ENCODE data around the gene ACTMAP.
A peak's percentile ranks its signal among the peaks of the same experiment; 100 is the strongest.

Gene ACTMAP

DNA sequence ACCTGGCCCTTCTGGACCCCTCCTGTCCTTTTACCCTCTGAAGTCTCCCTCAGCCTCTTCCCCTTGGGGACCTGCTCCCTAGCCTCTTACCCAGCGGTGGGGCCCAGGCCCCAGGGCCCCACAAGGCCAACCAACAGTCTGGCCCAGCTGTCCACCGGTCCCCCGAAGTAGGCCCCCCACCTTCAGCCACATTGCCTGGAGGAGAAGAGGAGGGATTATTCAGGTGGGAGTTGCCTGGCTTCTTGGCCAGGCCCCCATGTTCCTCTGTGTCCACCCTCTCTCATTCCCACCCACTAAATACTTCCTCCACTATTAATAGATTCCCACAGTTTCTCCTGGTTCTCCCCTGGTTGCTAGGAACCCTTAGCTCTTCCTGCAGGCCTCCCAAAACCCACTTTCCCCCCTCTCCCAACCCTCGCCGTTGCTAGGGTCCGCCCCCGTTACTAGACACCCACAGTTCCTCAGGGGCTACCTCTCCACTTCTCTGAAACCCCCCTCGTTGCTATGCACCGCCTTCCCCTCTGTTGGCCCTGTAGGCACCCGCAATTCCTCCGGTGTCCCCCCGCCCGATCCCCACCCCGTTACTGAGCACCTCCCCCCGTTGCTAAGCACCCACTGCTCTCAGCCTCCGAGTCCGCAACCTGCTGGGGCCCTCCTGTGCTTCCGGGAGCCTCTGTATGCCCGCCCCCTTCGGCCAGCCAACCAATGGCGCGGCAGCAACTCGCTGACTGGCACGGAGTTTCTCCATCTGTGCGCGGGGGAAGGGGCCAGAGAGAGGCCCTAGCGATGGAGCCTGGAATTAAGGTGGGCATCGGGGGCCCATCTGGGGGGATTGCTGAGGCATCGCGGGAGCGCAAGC is 35.6 kb downstream of the ACTMAP start:
- H3K9me3 ChIP-seq (ENCODE audit: control insufficient read depth, low read depth, low read length), result no peaks in the 10 kb centered on the region
- peaks cover 16% of the 10 kb centered on the region for H3K36me3 ChIP-seq (ENCODE audit: control insufficient read depth, low read depth, low read length)
- peaks cover 25% of the 10 kb centered on the region for H3K4me1 ChIP-seq (ENCODE audit: control insufficient read depth, low read depth, low read length)
- peak overlapping the region; percentile 73 for H3K4me3 ChIP-seq (ENCODE audit: low read length)
- H3K9ac ChIP-seq (ENCODE audit: low read length), result peak overlapping the region; percentile 68
- no peaks in the 10 kb centered on the region for H3K27me3 ChIP-seq (ENCODE audit: control insufficient read depth, insufficient read depth, low read length)
- peak overlapping the region; percentile 65 for H3K27ac ChIP-seq (ENCODE audit: low read length)

DNA sequence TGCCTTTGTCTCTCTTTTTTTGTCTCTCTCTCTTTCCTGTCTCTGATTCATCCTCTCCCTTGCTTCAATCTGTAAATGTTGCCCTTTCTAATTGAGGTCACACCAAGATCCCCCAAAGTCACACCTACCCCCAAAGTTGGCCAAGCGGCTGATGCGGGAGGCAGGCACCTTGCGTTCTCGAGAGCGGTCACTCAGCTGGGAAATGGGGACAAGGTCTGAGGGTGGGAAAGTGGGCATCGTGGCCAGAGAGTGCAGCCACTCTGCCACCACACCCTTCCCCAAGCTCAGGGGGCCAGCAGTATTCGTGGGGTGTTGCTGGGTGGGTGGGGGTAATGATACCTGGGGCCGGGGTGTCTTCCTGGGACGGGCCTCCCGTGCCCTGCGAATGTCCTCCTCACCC is 36.3 kb downstream of the ACTMAP start:
- Histone ChIP-seq H3K4me3 (ENCODE audit: low read length) (peak overlapping the region; percentile 73), H3K27ac (ENCODE audit: low read length) (no peak overlapping the region), H3K4me1 (ENCODE audit: control insufficient read depth, low read depth, low read length) (peaks cover 25% of the 10 kb centered on the region), H3K36me3 (ENCODE audit: control insufficient read depth, low read depth, low read length) (peaks cover 21% of the 10 kb centered on the region), H3K27me3 (ENCODE audit: control insufficient read depth, insufficient read depth, low read length) (no peaks in the 10 kb centered on the region), H3K9ac (ENCODE audit: low read length) (no peak overlapping the region), H3K9me3 (ENCODE audit: control insufficient read depth, low read depth, low read length) (no peaks in the 10 kb centered on the region)

DNA sequence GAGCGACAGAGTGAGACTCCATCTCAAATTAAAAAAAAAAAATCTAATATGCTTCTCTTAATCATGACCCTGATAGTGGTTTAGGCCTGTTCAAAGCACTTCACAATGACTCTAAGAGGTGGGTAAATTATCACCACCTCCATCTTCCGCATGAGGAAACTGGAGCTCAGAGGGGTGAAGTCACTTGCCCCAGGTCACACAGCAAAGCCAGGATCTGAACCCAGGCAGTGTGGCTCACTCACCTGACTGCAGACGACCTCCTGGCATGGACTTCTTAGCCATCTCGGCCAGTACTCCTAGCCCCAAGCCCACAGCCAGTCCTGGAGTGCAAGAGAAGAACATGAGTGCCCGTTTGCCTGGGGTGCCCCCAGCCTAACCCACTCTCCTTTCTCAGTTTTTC is 40.5 kb downstream of the ACTMAP start:
- peaks cover 4% of the 10 kb centered on the region for H3K4me1 ChIP-seq (ENCODE audit: control insufficient read depth, low read depth, low read length)
- no peaks in the 10 kb centered on the region for H3K27me3 ChIP-seq (ENCODE audit: control insufficient read depth, insufficient read depth, low read length)
- H3K27ac ChIP-seq (ENCODE audit: low read length), result no peak overlapping the region
- no peak overlapping the region for H3K9ac ChIP-seq (ENCODE audit: low read length)
- no peaks in the 10 kb centered on the region for H3K9me3 ChIP-seq (ENCODE audit: control insufficient read depth, low read depth, low read length)
- peaks cover 34% of the 10 kb centered on the region for H3K36me3 ChIP-seq (ENCODE audit: control insufficient read depth, low read depth, low read length)
- H3K4me3 ChIP-seq (ENCODE audit: low read length), result no peak overlapping the region

DNA sequence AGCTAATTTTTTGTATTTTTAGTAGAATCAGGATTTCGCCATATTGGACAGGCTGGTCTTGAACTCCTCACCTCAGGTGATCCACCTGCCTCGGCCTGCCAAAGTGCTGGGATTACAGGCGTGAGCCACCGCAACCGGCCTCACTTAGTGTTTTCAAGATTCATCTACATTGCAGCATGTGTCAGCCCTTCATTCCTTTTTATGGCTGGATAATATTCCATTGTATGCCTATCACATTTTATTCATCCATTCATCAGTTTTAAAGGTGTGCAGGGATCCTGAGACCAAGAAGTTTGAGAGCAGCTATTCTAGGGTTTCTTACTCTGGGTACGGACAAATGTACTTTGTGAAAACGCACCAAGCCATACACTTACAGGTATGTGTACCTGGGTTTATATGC is 42.7 kb downstream of the ACTMAP start:
- H3K4me1 ChIP-seq (ENCODE audit: control insufficient read depth, low read depth, low read length), result no peaks in the 10 kb centered on the region
- H3K27me3 ChIP-seq (ENCODE audit: control insufficient read depth, insufficient read depth, low read length), result no peaks in the 10 kb centered on the region
- H3K27ac ChIP-seq (ENCODE audit: low read length), result no peak overlapping the region
- no peak overlapping the region for H3K4me3 ChIP-seq (ENCODE audit: low read length)
- H3K9me3 ChIP-seq (ENCODE audit: control insufficient read depth, low read depth, low read length), result no peaks in the 10 kb centered on the region
- H3K9ac ChIP-seq (ENCODE audit: low read length), result no peak overlapping the region
- H3K36me3 ChIP-seq (ENCODE audit: control insufficient read depth, low read depth, low read length), result peaks cover 45% of the 10 kb centered on the region

DNA sequence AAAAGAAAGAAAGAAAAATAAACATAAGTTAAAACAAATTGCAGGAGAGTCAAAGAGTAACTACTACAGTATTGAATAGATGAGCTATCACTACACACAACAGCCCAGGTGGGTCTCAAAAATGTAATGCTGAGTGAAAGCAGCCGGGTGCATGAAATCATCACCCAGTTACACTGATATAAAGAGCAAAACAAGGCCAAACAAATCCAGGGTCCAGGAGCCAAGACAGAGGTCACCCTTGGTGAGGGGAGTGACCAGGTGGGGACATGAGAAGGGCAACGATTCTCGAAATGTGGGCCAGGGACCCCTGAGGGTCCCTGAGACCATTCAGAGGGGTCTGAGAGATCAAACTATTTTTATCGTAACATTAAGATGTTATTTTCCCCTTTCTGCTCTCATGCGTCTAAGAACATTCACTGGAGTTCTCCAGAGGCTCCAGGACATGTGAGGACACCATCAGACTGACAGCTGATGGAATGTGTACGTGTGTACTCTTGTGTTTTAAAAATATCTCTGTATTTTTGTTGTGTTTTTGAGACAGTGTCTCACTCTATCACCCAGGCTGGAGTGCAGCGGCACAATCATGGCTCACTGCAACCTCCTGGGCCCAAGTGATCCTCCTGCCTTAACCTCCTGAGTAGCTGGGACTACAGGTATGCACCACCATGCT is 44.2 kb downstream of the ACTMAP start:
- peaks cover 47% of the 10 kb centered on the region for H3K36me3 ChIP-seq (ENCODE audit: control insufficient read depth, low read depth, low read length)
- H3K27me3 ChIP-seq (ENCODE audit: control insufficient read depth, insufficient read depth, low read length), result no peaks in the 10 kb centered on the region
- no peak overlapping the region for H3K9ac ChIP-seq (ENCODE audit: low read length)
- H3K27ac ChIP-seq (ENCODE audit: low read length), result no peak overlapping the region
- H3K9me3 ChIP-seq (ENCODE audit: control insufficient read depth, low read depth, low read length), result no peaks in the 10 kb centered on the region
- no peaks in the 10 kb centered on the region for H3K4me1 ChIP-seq (ENCODE audit: control insufficient read depth, low read depth, low read length)
- H3K4me3 ChIP-seq (ENCODE audit: low read length), result no peak overlapping the region

DNA sequence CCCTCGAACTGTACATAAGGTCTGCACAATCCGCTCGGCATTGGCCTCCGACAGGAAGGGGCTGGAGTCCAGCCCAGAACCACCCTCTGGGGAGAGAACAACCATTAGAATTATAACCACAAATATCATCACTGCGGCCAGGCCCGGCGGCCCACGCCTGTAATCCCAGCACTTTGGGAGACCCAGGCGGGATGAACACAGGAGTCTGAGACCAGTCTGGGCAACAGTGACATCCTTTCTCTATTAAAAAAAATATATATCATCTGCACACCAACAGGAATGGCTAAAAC is 45.0 kb downstream of the ACTMAP start:
- Histone ChIP-seq H3K27ac (ENCODE audit: low read length) (no peak overlapping the region), H3K4me3 (ENCODE audit: low read length) (no peak overlapping the region), H3K9me3 (ENCODE audit: control insufficient read depth, low read depth, low read length) (no peaks in the 10 kb centered on the region), H3K9ac (ENCODE audit: low read length) (no peak overlapping the region), H3K36me3 (ENCODE audit: control insufficient read depth, low read depth, low read length) (peaks cover 50% of the 10 kb centered on the region), H3K27me3 (ENCODE audit: control insufficient read depth, insufficient read depth, low read length) (no peaks in the 10 kb centered on the region), H3K4me1 (ENCODE audit: control insufficient read depth, low read depth, low read length) (no peaks in the 10 kb centered on the region)

DNA sequence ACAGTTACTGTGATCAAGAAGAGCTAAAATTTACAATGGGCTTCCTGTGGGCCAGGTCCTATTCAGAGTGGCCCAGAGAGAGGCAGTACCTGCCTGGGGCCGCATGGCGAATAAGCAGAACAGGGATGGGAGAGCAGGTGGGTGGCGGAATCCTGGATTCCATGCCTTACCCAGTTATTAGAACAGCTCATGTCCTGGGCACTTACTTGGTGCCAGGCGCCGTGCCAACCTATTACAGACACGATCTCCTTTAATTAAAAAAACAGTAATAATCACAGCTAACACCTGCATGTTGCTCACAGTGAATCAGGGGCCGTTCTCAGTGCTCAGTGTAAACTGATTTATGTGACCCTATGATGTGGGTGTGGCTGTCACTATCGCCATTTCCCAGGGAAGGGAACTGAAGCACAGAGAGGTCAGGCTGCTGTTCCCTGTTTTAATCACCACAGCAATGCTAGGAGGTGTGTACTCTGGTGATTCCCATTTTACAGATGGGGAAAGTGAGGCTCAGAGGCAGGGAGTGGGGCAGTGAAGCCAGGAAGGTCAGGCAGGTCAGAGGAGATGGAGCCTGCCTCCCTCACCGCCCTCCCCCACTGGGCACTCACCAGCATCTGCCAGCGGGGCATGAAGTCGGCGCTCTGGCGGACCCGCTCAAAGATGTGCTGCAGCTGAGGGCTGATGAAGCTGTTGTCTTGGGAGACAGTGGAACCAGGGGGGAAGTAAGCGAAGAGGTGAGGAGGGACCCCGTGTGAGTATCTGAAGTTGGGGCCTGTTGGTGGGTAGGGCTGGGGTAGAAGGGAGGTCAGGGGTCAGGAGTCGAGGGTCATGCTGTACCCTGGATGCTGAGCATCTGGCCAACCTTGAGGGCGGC is 45.6 kb downstream of the ACTMAP start:
- Histone ChIP-seq H3K4me3 (ENCODE audit: low read length) (no peak overlapping the region), H3K9me3 (ENCODE audit: control insufficient read depth, low read depth, low read length) (no peaks in the 10 kb centered on the region), H3K27me3 (ENCODE audit: control insufficient read depth, insufficient read depth, low read length) (no peaks in the 10 kb centered on the region), H3K4me1 (ENCODE audit: control insufficient read depth, low read depth, low read length) (no peaks in the 10 kb centered on the region), H3K27ac (ENCODE audit: low read length) (no peak overlapping the region), H3K9ac (ENCODE audit: low read length) (no peak overlapping the region), H3K36me3 (ENCODE audit: control insufficient read depth, low read depth, low read length) (peaks cover 47% of the 10 kb centered on the region)

DNA sequence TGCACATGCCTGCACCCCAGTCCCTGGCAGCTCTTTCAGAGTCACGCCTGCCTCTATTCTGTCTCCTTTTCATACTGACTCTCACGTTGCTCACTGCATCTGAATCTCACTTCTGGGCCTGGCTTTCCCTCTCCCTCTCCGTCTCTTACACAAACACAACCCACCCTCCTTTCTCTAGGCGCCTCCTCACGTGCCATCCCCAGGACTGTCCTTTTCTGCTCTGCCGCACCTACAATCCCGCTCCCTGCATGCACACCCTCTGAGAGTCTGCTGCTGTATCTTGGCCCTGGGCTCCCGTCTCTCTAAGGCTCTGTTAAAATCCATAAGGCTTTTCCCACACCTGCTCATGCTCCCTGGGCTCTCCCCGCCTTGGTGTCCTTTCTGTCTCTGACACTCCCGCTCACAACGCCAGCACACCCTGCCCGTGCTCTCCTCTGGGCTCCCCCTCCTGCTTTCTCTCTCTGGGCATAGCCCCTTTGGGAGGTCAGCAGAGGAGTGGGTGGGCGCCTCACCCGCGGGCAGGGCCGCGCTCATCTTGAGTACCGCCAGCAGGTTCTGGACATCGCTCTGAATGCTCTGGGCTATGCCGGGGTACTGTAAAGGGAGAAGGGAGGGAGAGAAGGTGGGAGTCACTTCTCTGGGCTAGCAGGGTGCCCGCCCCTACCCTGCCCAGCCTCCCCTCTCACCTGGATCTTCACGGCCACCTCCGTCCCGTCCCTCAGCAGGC is 47.1 kb downstream of the ACTMAP start:
- no peak overlapping the region for H3K9ac ChIP-seq (ENCODE audit: low read length)
- no peaks in the 10 kb centered on the region for H3K4me1 ChIP-seq (ENCODE audit: control insufficient read depth, low read depth, low read length)
- H3K9me3 ChIP-seq (ENCODE audit: control insufficient read depth, low read depth, low read length), result no peaks in the 10 kb centered on the region
- H3K36me3 ChIP-seq (ENCODE audit: control insufficient read depth, low read depth, low read length), result peaks cover 42% of the 10 kb centered on the region
- no peaks in the 10 kb centered on the region for H3K27me3 ChIP-seq (ENCODE audit: control insufficient read depth, insufficient read depth, low read length)
- no peak overlapping the region for H3K4me3 ChIP-seq (ENCODE audit: low read length)
- H3K27ac ChIP-seq (ENCODE audit: low read length), result no peak overlapping the region

DNA sequence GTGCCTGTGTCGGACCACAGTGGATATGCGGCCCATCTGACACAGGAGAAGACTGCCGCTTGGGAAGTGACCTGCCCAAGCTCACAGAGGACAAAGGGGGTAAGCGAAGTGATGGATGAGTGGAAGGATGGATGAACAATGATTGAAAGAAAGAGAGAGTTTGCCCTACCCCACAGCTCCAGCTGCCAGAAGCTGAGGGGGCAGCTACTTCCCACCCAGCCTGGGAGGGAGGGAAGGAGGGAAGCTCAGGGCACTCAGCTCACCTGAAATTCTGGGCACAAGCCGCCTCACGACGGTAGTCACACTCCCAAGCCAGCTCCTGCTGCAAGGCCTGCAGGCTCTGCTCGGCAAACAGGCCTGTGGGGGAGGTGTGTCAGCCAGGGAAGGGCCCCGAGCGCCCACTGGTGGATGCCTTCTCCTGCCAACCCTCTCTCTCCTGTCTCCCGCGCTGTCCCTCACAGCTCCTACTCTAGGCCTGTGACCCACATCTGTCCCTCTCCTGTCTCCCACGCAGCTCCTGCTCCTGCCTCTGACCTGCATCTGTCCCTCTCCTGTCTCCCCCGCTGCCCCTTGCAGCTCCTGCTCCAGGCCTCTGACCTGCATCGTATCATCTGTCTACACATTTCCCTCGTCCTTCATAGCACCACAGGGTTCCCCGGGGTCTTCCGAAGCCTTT is 47.8 kb downstream of the ACTMAP start:
- peaks cover 37% of the 10 kb centered on the region for H3K36me3 ChIP-seq (ENCODE audit: control insufficient read depth, low read depth, low read length)
- H3K9ac ChIP-seq (ENCODE audit: low read length), result no peak overlapping the region
- H3K9me3 ChIP-seq (ENCODE audit: control insufficient read depth, low read depth, low read length), result no peaks in the 10 kb centered on the region

DNA sequence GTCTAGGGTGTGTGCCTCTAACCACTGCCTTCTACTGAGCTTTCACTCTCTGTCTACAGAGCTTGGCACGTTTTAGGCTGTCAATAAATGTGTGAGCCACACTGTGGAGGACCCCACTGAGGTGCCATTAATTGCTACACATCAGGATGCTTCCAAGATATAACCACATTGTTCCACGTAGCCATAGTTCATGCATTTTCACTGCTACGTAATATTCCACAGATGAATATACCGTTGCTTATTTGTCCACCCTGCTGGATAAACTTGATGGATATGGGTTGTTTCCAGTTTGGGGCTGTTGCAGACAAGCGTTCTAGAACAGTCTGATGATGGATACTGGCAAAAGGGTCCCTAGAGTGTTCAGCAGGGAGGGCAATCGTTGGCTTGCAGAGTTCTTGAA is 48.5 kb downstream of the ACTMAP start:
- Histone ChIP-seq H3K27me3 (ENCODE audit: control insufficient read depth, insufficient read depth, low read length) (no peaks in the 10 kb centered on the region), H3K9me3 (ENCODE audit: control insufficient read depth, low read depth, low read length) (no peaks in the 10 kb centered on the region), H3K27ac (ENCODE audit: low read length) (no peak overlapping the region), H3K4me1 (ENCODE audit: control insufficient read depth, low read depth, low read length) (no peaks in the 10 kb centered on the region), H3K4me3 (ENCODE audit: low read length) (no peak overlapping the region), H3K9ac (ENCODE audit: low read length) (no peak overlapping the region), H3K36me3 (ENCODE audit: control insufficient read depth, low read depth, low read length) (peaks cover 36% of the 10 kb centered on the region)

More for the DNA sequence above, 47.8 kb downstream of the ACTMAP start:
- no peaks in the 10 kb centered on the region for H3K4me1 ChIP-seq (ENCODE audit: control insufficient read depth, low read depth, low read length)
- H3K27me3 ChIP-seq (ENCODE audit: control insufficient read depth, insufficient read depth, low read length), result no peaks in the 10 kb centered on the region
- H3K4me3 ChIP-seq (ENCODE audit: low read length), result no peak overlapping the region
- no peak overlapping the region for H3K27ac ChIP-seq (ENCODE audit: low read length)
